ENCODE results near the gene MGAT4B.

GRCh38 chr5:179814090-179814489, 7.4 kb upstream of the MGAT4B start:
- no peak for TF ChIP-seq CTCF (IDR thresholded peaks at IDR 0.05)
- no peak for TF ChIP-seq POLR2A (IDR thresholded peaks at IDR 0.05)
